Measurements from ENCODE around the gene GABRR2. TPM values are rescaled to one million over a fixed set of nuclear protein-coding genes. Genes with fewer than 3 reads are reported as not detected.

GABRR2 gene
- total RNA-seq, 1 donor from 2014 or later = 0.35 TPM

- DNase-seq (ENCODE audit: missing footprints) = no peak
- intact Hi-C loops (cut with DNase I) = no loop called here
- ATAC-seq = no peak
Observed at GRCh38 chr6:89272596-89272995, 42.5 kb downstream of the GABRR2 start.

- DNase-seq (ENCODE audit: missing footprints) = no peak
- no peak for ATAC-seq
- intact Hi-C loops (cut with DNase I) = no loop called here
Observed at GRCh38 chr6:89270951-89271721, 44.0 kb downstream of the GABRR2 start.

- ATAC-seq = no peak
- DNase-seq (ENCODE audit: missing footprints) = no peak
- intact Hi-C loops (cut with DNase I) = no loop called here
Observed at GRCh38 chr6:89269981-89270380, 45.1 kb downstream of the GABRR2 start.

GRCh38 chr6:89269252-89269651, 45.8 kb downstream of the GABRR2 start:
- intact Hi-C loops (cut with DNase I) = no loop called here
- no peak for DNase-seq (ENCODE audit: missing footprints)
- no peak for ATAC-seq

GRCh38 chr6:89268776-89269175, 46.3 kb downstream of the GABRR2 start:
- no peak for ATAC-seq
- no peak for DNase-seq (ENCODE audit: missing footprints)
- intact Hi-C loops (cut with DNase I) = no loop called here

- intact Hi-C loops (cut with DNase I) = no loop called here
- ATAC-seq = no peak
- no peak for DNase-seq (ENCODE audit: missing footprints)
Observed at GRCh38 chr6:89267918-89268317, 47.2 kb downstream of the GABRR2 start.

- no peak for DNase-seq (ENCODE audit: missing footprints)
- no peak for ATAC-seq
- intact Hi-C loops (cut with DNase I) = no loop called here
Observed at GRCh38 chr6:89264296-89264695, 50.8 kb downstream of the GABRR2 start.

GRCh38 chr6:89260832-89261231, 54.3 kb downstream of the GABRR2 start:
- DNase-seq (ENCODE audit: missing footprints) (no peak), ATAC-seq (no peak)
- intact Hi-C loops (cut with DNase I) = no loop called here

GRCh38 chr6:89260310-89260709, 54.8 kb downstream of the GABRR2 start:
- ATAC-seq = no peak
- DNase-seq (ENCODE audit: missing footprints) = no peak
- intact Hi-C loops (cut with DNase I) = no loop called here

- intact Hi-C loops (cut with DNase I) = no loop called here
- DNase-seq (ENCODE audit: missing footprints) (no peak), ATAC-seq (no peak)
Observed at GRCh38 chr6:89258912-89259311, 56.2 kb downstream of the GABRR2 start.

GRCh38 chr6:89257781-89258180, 57.3 kb downstream of the GABRR2 start:
- DNase-seq (ENCODE audit: missing footprints) = no peak
- ATAC-seq = no peak
- intact Hi-C loops (cut with DNase I) = no loop called here

GRCh38 chr6:89257346-89257745, 57.8 kb downstream of the GABRR2 start:
- intact Hi-C loops (cut with DNase I) = no loop called here
- DNase-seq (ENCODE audit: missing footprints) (no peak), ATAC-seq (no peak)

- no peak for ATAC-seq
- intact Hi-C loops (cut with DNase I) = no loop called here
- no peak for DNase-seq (ENCODE audit: missing footprints)
Observed at GRCh38 chr6:89255417-89255816, 59.7 kb downstream of the GABRR2 start.

GRCh38 chr6:89254569-89254968, 60.5 kb downstream of the GABRR2 start:
- intact Hi-C loops (cut with DNase I) = no loop called here
- ATAC-seq (no peak), DNase-seq (ENCODE audit: missing footprints) (no peak)

GRCh38 chr6:89252907-89253306, 62.2 kb downstream of the GABRR2 start:
- intact Hi-C loops (cut with DNase I) = no loop called here
- no peak for DNase-seq (ENCODE audit: missing footprints)
- ATAC-seq = no peak

- DNase-seq (ENCODE audit: missing footprints) (no peak), ATAC-seq (no peak)
- intact Hi-C loops (cut with DNase I) = no loop called here
Observed at GRCh38 chr6:89251976-89252375, 63.1 kb downstream of the GABRR2 start.

- DNase-seq (ENCODE audit: missing footprints) (no peak), ATAC-seq (no peak)
- intact Hi-C loops (cut with DNase I) = no loop called here
Observed at GRCh38 chr6:89251170-89251569, 63.9 kb downstream of the GABRR2 start.

- DNase-seq (ENCODE audit: missing footprints) (no peak), ATAC-seq (no peak)
- intact Hi-C loops (cut with DNase I) = no loop called here
Observed at GRCh38 chr6:89250239-89250638, 64.9 kb downstream of the GABRR2 start.

- intact Hi-C loops (cut with DNase I) = no loop called here
- DNase-seq (ENCODE audit: missing footprints) = no peak
- no peak for ATAC-seq
Observed at GRCh38 chr6:89244241-89244985, 70.7 kb downstream of the GABRR2 start.

- ATAC-seq (no peak), DNase-seq (ENCODE audit: missing footprints) (no peak)
- intact Hi-C loops (cut with DNase I) = loop anchor here (2.0 kb wide), 2 partner anchors 120 to 260 kb away; no protein-coding TSS in a partner anchor
Observed at GRCh38 chr6:89243331-89243629, 71.8 kb downstream of the GABRR2 start.

Data from Right ventricle myocardium inferior (tissue), 1 donor.